ENCODE results near the gene ZNF714. TPM values are rescaled to one million over a fixed set of nuclear protein-coding genes. Genes with fewer than 3 reads are reported as not detected.

Gene ZNF714
- total and polyA plus RNA-seq, 4 experiments from 2014 or later, result 3.4 to 14.7 (median 10.2) TPM

DNA sequence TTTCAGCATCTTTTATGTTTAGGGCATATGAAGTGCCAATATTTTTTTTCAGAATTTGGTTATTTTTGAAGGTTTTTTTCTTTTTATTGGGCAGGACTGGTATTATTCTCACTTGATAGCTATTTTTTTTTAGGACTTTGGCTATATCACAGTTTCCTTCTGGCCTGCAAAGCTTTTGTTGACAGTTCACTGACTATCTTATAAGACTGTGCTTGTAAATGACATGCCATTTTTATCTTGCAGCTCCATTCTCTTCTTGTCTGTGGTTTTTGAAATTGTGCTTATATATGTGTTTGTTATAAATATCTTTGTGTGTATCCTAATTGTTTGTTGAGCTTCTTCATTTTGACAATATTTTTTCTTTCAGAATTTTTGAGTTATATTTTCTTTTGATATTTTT, 33.4 kb downstream of the ZNF714 start:
- Histone ChIP-seq H3K4me1 (ENCODE audit: insufficient read depth, low read length) (no peaks in the 10 kb centered on the region), H3K4me3 (ENCODE audit: low read length in 2 of 2) (no peak overlapping the region), H3K9me3 (ENCODE audit: control insufficient read depth in 1 of 2, low read length in 2 of 2) (no peaks in the 10 kb centered on the region), H3K36me3 (ENCODE audit: insufficient read depth, low read length) (peaks cover 8% of the 10 kb centered on the region), H3K27ac (ENCODE audit: low read depth, low read length) (no peak overlapping the region), H3K27me3 (ENCODE audit: insufficient read depth, low read length) (no peaks in the 10 kb centered on the region)
- intact Hi-C loops (cut with micrococcal nuclease), result no loop called here
- CTCF ChIA-PET (ENCODE audit: partially characterized antibody), result no interaction called here
- no peaks in the 10 kb centered on the region for H3K27me3 Mint-ChIP-seq
- peaks cover 58 to 66% of the 10 kb centered on the region in 2 donors for H3K36me3 Mint-ChIP-seq
- no peak for DNase-seq
- no peak overlapping the region for H3K27ac Mint-ChIP-seq
- H3K4me3 Mint-ChIP-seq, result no peak overlapping the region
- H3K4me1 Mint-ChIP-seq, result no peaks in the 10 kb centered on the region
- peaks cover 8 to 70% (median 37%) of the 10 kb centered on the region in 8 donors for H3K9me3 Mint-ChIP-seq
- POLR2A ChIA-PET (ENCODE audit: partially characterized antibody), result no interaction called here

GRCh38 chr19:21117041-21117907, 35.3 kb downstream of the ZNF714 start:
- no peaks in the 10 kb centered on the region for H3K27me3 Mint-ChIP-seq
- no peak overlapping the region for H3K4me3 Mint-ChIP-seq
- intact Hi-C loops (cut with micrococcal nuclease), result no loop called here
- H3K36me3 Mint-ChIP-seq, result peaks cover 51 to 52% of the 10 kb centered on the region in 2 donors
- Histone ChIP-seq H3K9me3 (ENCODE audit: control insufficient read depth in 1 of 2, low read length in 2 of 2) (no peaks in the 10 kb centered on the region), H3K4me3 (ENCODE audit: low read length in 2 of 2) (no peak overlapping the region), H3K4me1 (ENCODE audit: insufficient read depth, low read length) (no peaks in the 10 kb centered on the region), H3K27me3 (ENCODE audit: insufficient read depth, low read length) (no peaks in the 10 kb centered on the region), H3K27ac (ENCODE audit: low read depth, low read length) (no peak overlapping the region), H3K36me3 (ENCODE audit: insufficient read depth, low read length) (peaks cover 8% of the 10 kb centered on the region)
- DNase-seq, result no peak
- no peak overlapping the region for H3K27ac Mint-ChIP-seq
- POLR2A ChIA-PET (ENCODE audit: partially characterized antibody), result no interaction called here
- H3K4me1 Mint-ChIP-seq, result no peaks in the 10 kb centered on the region
- CTCF ChIA-PET (ENCODE audit: partially characterized antibody), result no interaction called here
- peaks cover 8 to 62% (median 34%) of the 10 kb centered on the region in 8 donors for H3K9me3 Mint-ChIP-seq

DNA sequence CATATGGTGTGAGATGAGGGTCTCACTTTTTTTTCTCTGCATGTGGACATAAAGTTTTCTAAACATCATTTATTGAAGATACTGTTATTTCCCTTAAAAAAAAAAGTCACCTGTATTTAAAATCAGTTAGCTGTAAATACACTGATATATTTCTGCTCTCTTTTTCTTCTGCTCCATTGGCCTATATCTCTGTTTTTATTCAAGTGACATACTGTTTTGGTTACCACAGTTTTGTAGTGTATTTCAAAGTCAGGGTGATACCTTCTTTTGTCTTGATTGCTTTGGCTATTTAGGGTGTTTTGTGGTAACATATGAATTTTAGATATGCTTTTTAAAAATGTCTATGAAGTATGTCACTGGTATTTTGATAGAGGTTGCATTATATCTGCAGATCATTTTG, 44.1 kb downstream of the ZNF714 start:
- Histone ChIP-seq H3K9me3 (ENCODE audit: control insufficient read depth in 1 of 2, low read length in 2 of 2) (peaks cover 0 to 6% of the 10 kb centered on the region in 2 donors), H3K4me1 (ENCODE audit: insufficient read depth, low read length) (no peaks in the 10 kb centered on the region), H3K27me3 (ENCODE audit: insufficient read depth, low read length) (no peaks in the 10 kb centered on the region), H3K27ac (ENCODE audit: low read depth, low read length) (no peak overlapping the region), H3K4me3 (ENCODE audit: low read length in 2 of 2) (no peak overlapping the region), H3K36me3 (ENCODE audit: insufficient read depth, low read length) (no peaks in the 10 kb centered on the region)
- ChIA-PET POLR2A (ENCODE audit: partially characterized antibody) (no interaction called here), CTCF (ENCODE audit: partially characterized antibody) (no interaction called here)
- Mint-ChIP-seq H3K36me3 (peaks cover 5 to 10% of the 10 kb centered on the region in 2 donors), H3K4me3 (no peak overlapping the region), H3K27me3 (no peaks in the 10 kb centered on the region), H3K9me3 (peaks cover 2 to 46% (median 16%) of the 10 kb centered on the region in 8 donors), H3K4me1 (no peaks in the 10 kb centered on the region), H3K27ac (no peak overlapping the region)
- no peak for DNase-seq
- intact Hi-C loops (cut with micrococcal nuclease), result no loop called here

DNA sequence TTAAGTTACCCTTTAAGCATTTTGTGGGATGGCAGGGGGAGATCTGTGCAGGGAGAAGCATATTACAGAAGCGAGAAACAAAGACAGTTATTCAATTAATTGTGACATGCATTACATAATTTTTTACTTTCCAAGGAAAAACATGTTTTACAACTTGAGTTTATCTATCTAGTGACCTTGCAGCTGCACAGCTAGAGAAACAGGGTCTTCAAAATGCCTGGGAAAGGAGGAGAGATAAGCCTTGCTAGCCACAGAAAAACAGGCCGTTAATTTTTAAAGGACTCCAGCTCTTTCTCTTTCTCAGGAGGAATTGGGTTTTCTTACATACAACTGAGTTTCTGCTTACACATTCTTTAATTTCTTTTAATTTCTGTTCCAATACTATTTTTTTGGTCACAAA, 45.0 kb downstream of the ZNF714 start:
- no peaks in the 10 kb centered on the region for H3K4me1 ChIP-seq (ENCODE audit: insufficient read depth, low read length)
- CTCF ChIA-PET (ENCODE audit: partially characterized antibody), result no interaction called here
- no peaks in the 10 kb centered on the region for H3K27me3 ChIP-seq (ENCODE audit: insufficient read depth, low read length)
- no peak overlapping the region for H3K4me3 ChIP-seq (ENCODE audit: low read length in 2 of 2)
- Mint-ChIP-seq H3K27ac (no peak overlapping the region), H3K9me3 (peaks cover 2 to 39% (median 16%) of the 10 kb centered on the region in 8 donors), H3K4me3 (no peak overlapping the region), H3K36me3 (peaks cover 2 to 7% of the 10 kb centered on the region in 2 donors), H3K4me1 (no peaks in the 10 kb centered on the region), H3K27me3 (no peaks in the 10 kb centered on the region)
- no peaks in the 10 kb centered on the region for H3K36me3 ChIP-seq (ENCODE audit: insufficient read depth, low read length)
- no peak overlapping the region for H3K27ac ChIP-seq (ENCODE audit: low read depth, low read length)
- POLR2A ChIA-PET (ENCODE audit: partially characterized antibody), result no interaction called here
- DNase-seq, result no peak
- peaks cover 0 to 6% of the 10 kb centered on the region in 2 donors for H3K9me3 ChIP-seq (ENCODE audit: control insufficient read depth in 1 of 2, low read length in 2 of 2)
- intact Hi-C loops (cut with micrococcal nuclease), result no loop called here

DNA sequence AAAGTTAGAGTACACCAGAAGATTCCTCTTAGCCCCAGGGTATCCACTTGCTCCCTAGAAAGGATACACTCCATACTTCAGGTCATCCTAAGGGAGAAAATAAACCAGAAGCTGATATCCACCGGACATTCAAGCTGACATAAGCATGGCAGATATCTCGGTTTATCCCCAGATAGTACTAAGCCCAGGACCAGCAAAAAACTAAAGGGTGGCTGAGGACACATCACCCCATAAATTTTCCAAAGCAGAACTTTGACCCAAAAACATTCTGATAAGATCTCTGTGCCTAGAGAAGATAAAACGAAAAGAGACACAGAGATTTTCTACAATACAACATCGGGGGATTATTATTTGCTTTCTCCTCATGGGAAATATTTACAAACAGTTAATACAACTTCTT, 45.9 kb downstream of the ZNF714 start:
- no peak for DNase-seq
- intact Hi-C loops (cut with micrococcal nuclease), result no loop called here
- POLR2A ChIA-PET (ENCODE audit: partially characterized antibody), result no interaction called here

DNA sequence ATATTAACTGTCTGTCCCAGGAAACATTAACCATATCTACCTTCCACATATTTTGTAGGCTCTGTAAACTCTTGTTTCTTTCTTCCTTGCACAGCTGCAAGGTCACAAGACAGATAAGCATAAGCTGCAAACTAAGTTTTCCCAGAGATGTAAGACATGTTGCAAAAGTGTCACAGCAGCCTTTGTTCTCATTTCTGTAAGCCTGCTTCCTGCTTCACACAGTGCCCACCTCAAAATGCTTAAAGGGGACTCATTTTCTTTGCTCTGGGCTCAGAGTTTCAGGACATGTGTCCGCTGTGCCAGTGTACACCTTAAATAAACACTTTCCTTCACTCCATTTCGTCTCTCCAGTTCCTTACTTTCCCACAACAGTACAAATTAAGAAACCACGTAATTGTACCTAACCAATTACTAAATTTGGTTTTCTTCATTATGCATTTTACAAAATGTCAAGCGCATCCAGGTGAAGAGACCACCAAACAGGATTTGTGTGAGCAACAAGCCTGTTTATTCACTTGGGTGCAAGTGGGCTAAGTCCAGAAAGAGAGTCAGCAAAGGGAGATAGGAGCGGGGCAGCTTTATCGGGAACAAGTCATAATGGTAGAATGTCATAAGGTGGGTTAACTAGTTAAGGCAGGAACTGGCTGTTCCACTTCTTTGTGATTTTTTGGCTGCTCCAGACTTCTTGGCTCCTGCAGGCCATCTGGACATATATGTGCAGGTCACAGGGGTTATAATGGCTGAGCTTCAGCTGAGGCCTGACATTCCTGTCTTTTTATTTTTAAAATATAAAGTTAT, 47.1 kb downstream of the ZNF714 start:
- H3K36me3 ChIP-seq (ENCODE audit: insufficient read depth, low read length), result no peaks in the 10 kb centered on the region
- no peak overlapping the region for H3K4me3 ChIP-seq (ENCODE audit: low read length in 2 of 2)
- no peaks in the 10 kb centered on the region for H3K27me3 ChIP-seq (ENCODE audit: insufficient read depth, low read length)
- intact Hi-C loops (cut with micrococcal nuclease), result no loop called here
- no peaks in the 10 kb centered on the region for H3K4me1 ChIP-seq (ENCODE audit: insufficient read depth, low read length)
- Mint-ChIP-seq H3K9me3 (peaks cover 2 to 36% (median 17%) of the 10 kb centered on the region in 8 donors), H3K36me3 (peaks cover 0 to 2% of the 10 kb centered on the region in 2 donors), H3K4me1 (no peaks in the 10 kb centered on the region), H3K27me3 (peaks cover 0 to 2% of the 10 kb centered on the region in 2 donors), H3K4me3 (no peak overlapping the region), H3K27ac (no peak overlapping the region)
- ChIA-PET CTCF (ENCODE audit: partially characterized antibody) (no interaction called here), POLR2A (ENCODE audit: partially characterized antibody) (no interaction called here)
- H3K9me3 ChIP-seq (ENCODE audit: control insufficient read depth in 1 of 2, low read length in 2 of 2), result peaks cover 0 to 3% of the 10 kb centered on the region in 2 donors
- H3K27ac ChIP-seq (ENCODE audit: low read depth, low read length), result no peak overlapping the region
- no peak for DNase-seq

More for the DNA sequence above, 45.9 kb downstream of the ZNF714 start:
- Mint-ChIP-seq H3K27ac (no peak overlapping the region), H3K4me3 (no peak overlapping the region), H3K36me3 (peaks cover 0 to 2% of the 10 kb centered on the region in 2 donors), H3K27me3 (no peaks in the 10 kb centered on the region), H3K4me1 (no peaks in the 10 kb centered on the region), H3K9me3 (peaks cover 2 to 31% (median 16%) of the 10 kb centered on the region in 8 donors)
- H3K9me3 ChIP-seq (ENCODE audit: control insufficient read depth in 1 of 2, low read length in 2 of 2), result peaks cover 0 to 6% of the 10 kb centered on the region in 2 donors
- no peaks in the 10 kb centered on the region for H3K27me3 ChIP-seq (ENCODE audit: insufficient read depth, low read length)
- H3K36me3 ChIP-seq (ENCODE audit: insufficient read depth, low read length), result no peaks in the 10 kb centered on the region
- H3K4me1 ChIP-seq (ENCODE audit: insufficient read depth, low read length), result no peaks in the 10 kb centered on the region
- CTCF ChIA-PET (ENCODE audit: partially characterized antibody), result no interaction called here
- H3K27ac ChIP-seq (ENCODE audit: low read depth, low read length), result no peak overlapping the region
- H3K4me3 ChIP-seq (ENCODE audit: low read length in 2 of 2), result no peak overlapping the region

- Mint-ChIP-seq H3K4me1 (no peaks in the 10 kb centered on the region), H3K4me3 (no peak overlapping the region), H3K36me3 (peaks cover 0 to 2% of the 10 kb centered on the region in 2 donors), H3K9me3 (peaks cover 2 to 36% (median 18%) of the 10 kb centered on the region in 8 donors), H3K27ac (no peak overlapping the region), H3K27me3 (peaks cover 0 to 8% of the 10 kb centered on the region in 2 donors)
- H3K9me3 ChIP-seq (ENCODE audit: control insufficient read depth in 1 of 2, low read length in 2 of 2), result peaks cover 0 to 3% of the 10 kb centered on the region in 2 donors
- intact Hi-C loops (cut with micrococcal nuclease), result no loop called here
- no peaks in the 10 kb centered on the region for H3K4me1 ChIP-seq (ENCODE audit: insufficient read depth, low read length)
- H3K27ac ChIP-seq (ENCODE audit: low read depth, low read length), result no peak overlapping the region
- no peak overlapping the region for H3K4me3 ChIP-seq (ENCODE audit: low read length in 2 of 2)
- no peak for DNase-seq
- ChIA-PET POLR2A (ENCODE audit: partially characterized antibody) (no interaction called here), CTCF (ENCODE audit: partially characterized antibody) (interaction anchor here (0.6 kb wide), 1 partner anchor 58 kb away, joined by 3 read pairs; no protein-coding TSS in a partner anchor)
- no peaks in the 10 kb centered on the region for H3K36me3 ChIP-seq (ENCODE audit: insufficient read depth, low read length)
- H3K27me3 ChIP-seq (ENCODE audit: insufficient read depth, low read length), result no peaks in the 10 kb centered on the region
Observed at GRCh38 chr19:21130097-21130775, 48.2 kb downstream of the ZNF714 start.
